Gastroesophageal sphincter (tissue), 3 donors: ENCODE measurements around the gene BLCAP.

ENCODE experiments used
- CTCF ChIP-seq, 4 experiments: fragments of 200-600 bp in 2 of 4; fragments of 450-650 bp in 2 of 4; sonication (generic) in 1 of 4; IDR thresholded peaks; one replicate each; pipeline ENCODE4 v1.5.1; 2017 to 2019; ENCODE audit warnings: antibody characterized with exemption in 4 of 4, mild to moderate bottlenecking in 2 of 4, moderate library complexity in 2 of 4
- POLR2AphosphoS5 ChIP-seq: sonication (generic); formaldehyde crosslinking; IDR thresholded peaks from one replicate; pipeline ENCODE4 v1.6.1; 2017; ENCODE audit warnings: antibody characterized with exemption

- no peak for TF ChIP-seq CTCF (IDR thresholded peaks at IDR 0.05)
- no peak for TF ChIP-seq POLR2AphosphoS5
Observed at GRCh38 chr20:37559312-37560027, 31.8 kb upstream of the BLCAP start.
